IPS-20b (cell line): ENCODE data around the gene LCP2.
"Not testable (repeated sequence)": the region's sequence is repeated elsewhere in the genome, so short reads cannot be mapped to it uniquely, and the experiment has no call there.

ENCODE experiments used
- H3K27ac ChIP-seq: one replicate; pipeline ENCODE4 v1.5.1; 2013; ENCODE audit warnings: low read length
- H3K27me3 ChIP-seq: 2 replicates; pipeline ENCODE4 v1.6.1; 2013; ENCODE audit warnings: mild to moderate bottlenecking, low read length, inconsistent platforms; ENCODE audit not compliant: insufficient read depth
- H3K36me3 ChIP-seq: 2 replicates; pipeline ENCODE4 v1.6.1; 2013; ENCODE audit warnings: low read depth, mild to moderate bottlenecking, inconsistent platforms, low read length, moderate library complexity; ENCODE audit not compliant: insufficient read depth
- H3K4me1 ChIP-seq: 2 replicates; pipeline ENCODE4 v1.6.1; 2013; ENCODE audit warnings: mild to moderate bottlenecking, control low read depth, inconsistent platforms, low read length, moderate library complexity; ENCODE audit not compliant: insufficient read depth
- H3K4me3 ChIP-seq: 2 replicates; pipeline ENCODE4 v1.5.1; 2013; ENCODE audit warnings: mild to moderate bottlenecking, low read length, inconsistent platforms
- H3K9ac ChIP-seq: 2 replicates; pipeline ENCODE4 v1.6.1; 2013; ENCODE audit warnings: low read depth, mild to moderate bottlenecking, inconsistent platforms, low read length, moderate library complexity
- H3K9me3 ChIP-seq: 2 replicates; pipeline ENCODE4 v1.6.1; 2013; ENCODE audit warnings: mild to moderate bottlenecking, low read depth, low read length, inconsistent platforms; ENCODE audit not compliant: insufficient read depth

The LCP2 gene

DNA sequence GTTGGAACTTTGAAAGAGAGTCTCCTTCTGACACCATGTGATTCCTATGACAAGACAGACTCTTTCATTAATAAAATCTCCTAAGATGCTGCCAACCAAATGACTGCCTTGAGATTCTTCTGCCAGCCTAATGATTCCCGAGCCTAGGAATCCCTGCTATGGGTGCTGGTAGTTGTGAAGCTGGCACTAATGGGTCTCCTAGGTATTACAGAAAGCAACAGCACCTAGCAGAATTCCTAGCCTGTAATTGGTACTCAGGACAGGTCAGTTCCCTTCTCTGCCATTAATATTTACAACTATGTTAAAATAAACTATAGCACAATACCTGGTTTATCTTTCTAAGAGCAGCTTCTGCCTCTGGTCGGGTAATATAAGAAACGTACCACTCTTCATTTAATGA is 45.5 kb downstream of the LCP2 start:
- no peaks in the 10 kb centered on the region for H3K9me3 ChIP-seq
- H3K9ac ChIP-seq: peak overlapping the region; percentile 14; the same call in 1 of the 2 replicates
- H3K4me1 ChIP-seq: peaks cover 50% of the 10 kb centered on the region
- H3K27me3 ChIP-seq: no peaks in the 10 kb centered on the region
- H3K27ac ChIP-seq: peak overlapping the region; percentile 0
- H3K4me3 ChIP-seq: peak overlapping the region; percentile 9; the same call in 1 of the 2 replicates
- H3K36me3 ChIP-seq: no peaks in the 10 kb centered on the region

DNA sequence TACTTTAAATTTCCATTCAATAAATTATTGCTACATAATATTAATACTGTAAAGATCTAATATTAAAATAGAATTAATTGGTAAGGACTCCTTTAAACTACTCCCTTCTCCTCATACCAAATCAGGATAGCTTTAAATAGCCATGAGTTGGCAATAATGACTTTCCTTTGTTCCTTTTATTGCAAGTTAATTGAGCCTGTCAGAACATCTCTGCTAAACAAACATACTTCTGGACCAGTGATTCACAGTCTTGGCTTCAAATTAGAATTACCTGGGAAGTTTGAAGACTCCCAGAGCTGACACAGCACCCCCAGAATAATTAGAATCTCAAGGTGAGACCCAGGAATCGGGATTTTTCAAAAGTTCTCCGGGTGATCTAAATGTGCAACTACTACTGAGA is 46.1 kb downstream of the LCP2 start:
- Histone ChIP-seq H3K36me3 (no peaks in the 10 kb centered on the region), H3K9ac (peak overlapping the region; percentile 28; the same call in 1 of the 2 replicates), H3K4me1 (peaks cover 50% of the 10 kb centered on the region), H3K27ac (peak overlapping the region; percentile 0), H3K27me3 (no peaks in the 10 kb centered on the region), H3K9me3 (no peaks in the 10 kb centered on the region), H3K4me3 (no peak overlapping the region)

DNA sequence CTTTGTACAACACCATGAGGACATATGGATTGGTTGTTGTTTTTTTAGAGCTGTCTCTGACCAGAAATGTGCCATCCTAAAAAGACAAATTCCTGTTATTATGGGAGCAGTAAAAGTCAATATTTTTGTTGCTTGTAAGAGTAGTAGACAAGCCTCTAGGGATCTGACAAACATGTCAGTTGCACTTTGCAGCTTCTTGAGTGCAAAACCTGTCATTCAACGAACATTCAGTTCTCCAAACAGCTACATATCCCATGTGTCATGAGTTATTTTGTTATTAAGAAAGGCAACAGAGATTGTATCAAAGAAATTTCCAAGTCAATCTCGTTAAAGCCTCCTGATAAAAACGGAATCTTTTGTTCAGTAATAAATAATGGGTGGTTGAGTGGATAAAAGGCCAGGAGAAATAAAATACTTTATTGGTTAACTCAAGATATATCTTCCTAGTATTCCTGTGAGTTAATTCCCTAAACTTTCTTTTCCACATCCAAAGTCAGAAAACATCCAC is 46.7 kb downstream of the LCP2 start:
- H3K4me3 ChIP-seq: no peak overlapping the region
- H3K9ac ChIP-seq: no peak overlapping the region

DNA sequence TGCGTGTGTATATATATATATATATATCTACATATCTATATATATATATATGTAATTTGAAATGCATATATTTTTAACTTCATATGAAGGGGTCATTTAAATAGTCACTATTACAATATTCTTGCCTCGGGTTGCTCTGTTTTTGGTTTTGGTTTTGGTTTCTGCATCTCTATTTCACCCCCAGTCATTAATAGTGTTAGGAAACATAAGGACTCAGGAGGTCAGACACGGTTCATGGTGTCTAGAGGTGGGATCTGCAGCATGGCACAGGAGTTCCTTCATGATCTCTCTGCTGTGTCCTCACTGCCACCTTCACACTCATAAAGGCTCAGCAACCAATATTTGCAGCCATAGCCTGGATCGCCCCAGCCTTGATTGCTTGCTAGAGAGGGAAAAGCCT is 48.2 kb downstream of the LCP2 start:
- Histone ChIP-seq H3K27ac (no peak overlapping the region), H3K27me3 (no peaks in the 10 kb centered on the region), H3K9me3 (no peaks in the 10 kb centered on the region), H3K4me3 (no peak overlapping the region), H3K4me1 (peaks cover 43% of the 10 kb centered on the region), H3K9ac (no peak overlapping the region), H3K36me3 (no peaks in the 10 kb centered on the region)

More for the DNA sequence above, 46.7 kb downstream of the LCP2 start:
- Histone ChIP-seq H3K36me3 (no peaks in the 10 kb centered on the region), H3K27ac (no peak overlapping the region), H3K9me3 (no peaks in the 10 kb centered on the region), H3K27me3 (no peaks in the 10 kb centered on the region), H3K4me1 (peaks cover 50% of the 10 kb centered on the region)

DNA sequence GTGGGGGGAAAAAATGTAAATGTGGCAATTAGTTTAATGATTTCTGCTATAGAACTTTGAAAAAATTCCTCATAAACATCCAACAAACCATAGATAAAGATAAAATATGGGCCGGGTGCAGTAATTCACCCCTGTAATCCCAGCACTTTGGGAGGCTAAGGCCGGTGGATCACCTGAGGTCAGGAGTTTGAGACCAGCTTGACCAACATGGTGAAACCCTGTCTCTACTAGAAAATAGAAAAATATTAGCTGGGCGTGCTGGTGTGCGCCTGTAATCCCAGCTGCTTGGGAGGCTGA is 48.7 kb downstream of the LCP2 start:
- not testable (repeated sequence) for H3K36me3 ChIP-seq, H3K27ac ChIP-seq

DNA sequence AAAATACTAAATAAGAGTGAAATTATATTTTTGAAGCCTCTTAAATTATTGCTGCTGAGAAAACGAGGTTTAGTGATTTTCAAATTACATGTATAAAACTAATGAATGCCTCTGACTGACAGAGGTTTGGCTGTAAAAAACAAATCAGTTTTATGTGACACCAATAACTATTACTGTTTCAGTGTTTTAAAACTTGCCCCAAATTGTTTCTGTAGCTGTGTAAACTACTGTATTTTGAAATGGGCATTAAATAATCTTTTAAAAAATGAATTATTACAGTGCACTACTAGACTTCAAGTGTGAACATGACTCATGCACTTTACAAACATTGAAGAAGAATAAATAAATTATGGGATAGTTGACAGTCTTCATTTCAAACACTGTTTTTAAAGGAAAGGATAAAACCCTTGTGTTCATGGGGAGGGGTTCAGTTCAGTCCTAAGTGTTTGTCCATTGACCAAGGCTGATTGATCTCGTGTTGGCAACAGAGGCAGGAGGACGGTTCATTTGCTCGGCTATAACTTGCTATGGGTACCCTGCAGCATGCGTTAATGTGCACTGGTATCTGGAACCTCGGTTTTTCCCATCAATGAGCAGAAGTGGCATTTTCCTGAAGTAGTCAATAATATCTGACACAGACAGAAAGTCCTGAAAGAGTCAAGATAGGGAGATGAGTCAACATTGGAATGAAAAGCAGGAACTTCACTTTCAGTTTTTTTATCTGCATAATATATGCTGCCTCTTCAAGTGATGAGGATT is 49.2 kb downstream of the LCP2 start:
- H3K4me3 ChIP-seq: no peak overlapping the region
- no peaks in the 10 kb centered on the region for H3K36me3 ChIP-seq

More for the DNA sequence above, 48.7 kb downstream of the LCP2 start:
- H3K4me3 ChIP-seq, H3K27me3 ChIP-seq, H3K9ac ChIP-seq, H3K9me3 ChIP-seq: not testable (repeated sequence)
- peaks cover 38% of the 10 kb centered on the region for H3K4me1 ChIP-seq

DNA sequence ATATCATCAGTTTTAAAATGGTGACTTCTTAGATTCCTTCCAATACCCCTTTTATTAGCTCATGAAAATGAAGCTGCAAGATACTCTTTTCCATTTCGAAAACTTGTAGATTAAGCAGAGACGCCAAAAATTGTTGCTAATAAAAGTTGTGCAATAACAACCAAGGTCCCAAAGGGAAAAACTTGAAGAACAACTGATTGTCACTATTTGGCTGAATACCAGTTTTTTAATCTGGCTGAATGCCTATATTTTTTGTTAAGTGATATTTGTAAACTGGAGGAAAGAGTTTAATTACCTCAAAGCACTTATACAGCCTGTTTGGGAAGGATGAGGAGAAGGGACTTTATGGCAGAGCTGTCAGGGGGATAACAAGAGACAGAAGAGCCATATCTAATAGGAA is 50.2 kb downstream of the LCP2 start:
- Histone ChIP-seq H3K36me3 (no peaks in the 10 kb centered on the region), H3K9me3 (no peaks in the 10 kb centered on the region), H3K4me1 (peaks cover 23% of the 10 kb centered on the region), H3K27ac (no peak overlapping the region), H3K4me3 (no peak overlapping the region), H3K27me3 (no peaks in the 10 kb centered on the region), H3K9ac (no peak overlapping the region)

More for the DNA sequence above, 49.2 kb downstream of the LCP2 start:
- no peak overlapping the region for H3K27ac ChIP-seq
- H3K9ac ChIP-seq: no peak overlapping the region
- H3K27me3 ChIP-seq: no peaks in the 10 kb centered on the region
- H3K9me3 ChIP-seq: no peaks in the 10 kb centered on the region
- peaks cover 33% of the 10 kb centered on the region for H3K4me1 ChIP-seq

DNA sequence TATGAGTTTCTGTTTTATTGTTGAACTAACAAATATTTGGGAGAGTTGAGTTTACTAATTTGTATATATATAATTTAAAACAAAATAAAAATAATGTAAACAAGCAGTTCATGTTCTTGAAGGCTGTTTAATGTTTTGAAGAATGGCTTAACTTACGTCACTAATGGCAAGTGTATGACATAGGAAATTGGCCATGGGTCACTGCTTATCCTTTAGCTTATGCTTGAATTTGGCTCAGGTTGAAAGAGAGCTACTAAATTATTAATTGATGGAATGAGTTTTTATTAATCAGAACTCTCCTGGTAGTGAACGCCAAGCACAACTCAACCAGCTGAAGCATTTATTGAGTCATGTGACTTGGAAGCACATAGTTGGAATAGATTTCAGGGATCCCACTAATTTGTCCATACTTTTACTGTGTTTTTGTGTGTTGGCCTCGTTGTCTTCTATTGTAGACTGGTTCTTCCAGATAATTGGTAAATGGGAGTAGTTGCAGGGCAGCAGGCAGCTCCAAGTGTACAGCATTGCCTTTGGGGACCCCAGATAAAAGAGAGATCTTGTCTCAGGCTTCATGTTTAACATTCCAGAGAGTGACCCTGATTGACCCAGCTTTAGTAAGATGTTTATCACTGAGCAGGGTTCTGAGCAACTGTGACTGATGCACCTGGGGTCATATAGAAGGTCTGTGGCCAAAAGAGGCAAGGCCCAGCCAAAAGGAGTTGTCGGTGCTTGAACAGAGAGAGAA is 51.3 kb downstream of the LCP2 start:
- Histone ChIP-seq H3K27ac (no peak overlapping the region), H3K4me3 (no peak overlapping the region), H3K36me3 (no peaks in the 10 kb centered on the region), H3K9ac (no peak overlapping the region), H3K4me1 (peaks cover 13% of the 10 kb centered on the region), H3K27me3 (no peaks in the 10 kb centered on the region), H3K9me3 (no peaks in the 10 kb centered on the region)

DNA sequence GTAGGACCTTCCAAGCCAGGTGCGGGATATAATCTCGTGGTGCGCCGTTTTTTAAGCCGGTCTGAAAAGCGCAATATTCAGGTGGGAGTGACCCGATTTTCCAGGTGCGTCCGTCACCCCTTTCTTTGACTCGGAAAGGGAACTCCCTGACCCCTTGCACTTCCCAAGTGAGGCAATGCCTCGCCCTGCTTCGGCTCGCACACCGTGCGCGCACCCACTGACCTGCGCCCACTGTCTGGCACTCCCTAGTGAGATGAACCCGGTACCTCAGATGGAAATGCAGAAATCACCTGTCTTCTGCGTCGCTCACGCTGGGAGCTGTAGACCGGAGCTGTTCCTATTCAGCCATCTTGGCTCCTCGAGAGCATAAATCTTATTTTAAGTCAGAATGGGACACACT is 52.1 kb downstream of the LCP2 start:
- H3K4me3 ChIP-seq: peak overlapping the region; percentile 43; the same call in 1 of the 2 replicates
- H3K27me3 ChIP-seq, H3K4me1 ChIP-seq, H3K27ac ChIP-seq, H3K9ac ChIP-seq, H3K9me3 ChIP-seq, H3K36me3 ChIP-seq: not testable (repeated sequence)

DNA sequence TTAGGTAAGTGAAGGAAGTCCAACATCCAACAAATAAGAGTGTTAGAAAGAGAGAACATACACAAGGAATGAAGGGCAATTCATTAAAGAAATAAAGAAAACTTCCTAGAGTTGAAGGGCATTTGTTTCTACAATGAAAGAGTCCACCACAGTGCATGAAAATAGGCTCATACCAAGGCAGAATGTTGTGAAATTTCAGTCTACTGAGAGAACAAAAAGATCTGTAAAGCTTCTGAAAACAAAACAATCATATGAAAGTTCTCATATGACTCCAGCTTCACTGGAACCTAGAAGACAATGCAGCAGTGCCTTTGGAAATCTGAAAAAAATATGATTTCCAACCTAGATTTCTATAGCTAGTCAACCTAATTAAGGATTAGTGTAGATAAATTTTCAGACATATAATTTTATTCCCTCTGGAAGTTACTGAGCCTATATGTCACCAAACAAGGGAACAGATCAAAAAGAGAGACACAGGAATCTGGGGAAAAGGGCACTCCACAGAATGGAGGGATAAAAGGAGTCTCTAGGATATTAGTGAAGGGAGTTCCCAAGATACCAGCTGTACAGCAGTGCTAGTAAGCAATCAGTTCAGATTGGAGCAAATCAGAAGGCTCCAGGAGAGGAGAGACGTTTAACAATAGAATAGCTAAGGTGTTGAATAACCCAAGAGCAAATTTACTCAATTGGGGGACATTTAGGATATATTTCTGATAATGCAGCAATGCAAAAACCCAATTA is 59.0 kb downstream of the LCP2 start:
- Histone ChIP-seq H3K9me3 (no peaks in the 10 kb centered on the region), H3K9ac (no peak overlapping the region), H3K36me3 (no peaks in the 10 kb centered on the region), H3K4me1 (peaks cover 3% of the 10 kb centered on the region; the same call in 1 of the 2 replicates), H3K27me3 (no peaks in the 10 kb centered on the region), H3K4me3 (no peak overlapping the region), H3K27ac (no peak overlapping the region)

DNA sequence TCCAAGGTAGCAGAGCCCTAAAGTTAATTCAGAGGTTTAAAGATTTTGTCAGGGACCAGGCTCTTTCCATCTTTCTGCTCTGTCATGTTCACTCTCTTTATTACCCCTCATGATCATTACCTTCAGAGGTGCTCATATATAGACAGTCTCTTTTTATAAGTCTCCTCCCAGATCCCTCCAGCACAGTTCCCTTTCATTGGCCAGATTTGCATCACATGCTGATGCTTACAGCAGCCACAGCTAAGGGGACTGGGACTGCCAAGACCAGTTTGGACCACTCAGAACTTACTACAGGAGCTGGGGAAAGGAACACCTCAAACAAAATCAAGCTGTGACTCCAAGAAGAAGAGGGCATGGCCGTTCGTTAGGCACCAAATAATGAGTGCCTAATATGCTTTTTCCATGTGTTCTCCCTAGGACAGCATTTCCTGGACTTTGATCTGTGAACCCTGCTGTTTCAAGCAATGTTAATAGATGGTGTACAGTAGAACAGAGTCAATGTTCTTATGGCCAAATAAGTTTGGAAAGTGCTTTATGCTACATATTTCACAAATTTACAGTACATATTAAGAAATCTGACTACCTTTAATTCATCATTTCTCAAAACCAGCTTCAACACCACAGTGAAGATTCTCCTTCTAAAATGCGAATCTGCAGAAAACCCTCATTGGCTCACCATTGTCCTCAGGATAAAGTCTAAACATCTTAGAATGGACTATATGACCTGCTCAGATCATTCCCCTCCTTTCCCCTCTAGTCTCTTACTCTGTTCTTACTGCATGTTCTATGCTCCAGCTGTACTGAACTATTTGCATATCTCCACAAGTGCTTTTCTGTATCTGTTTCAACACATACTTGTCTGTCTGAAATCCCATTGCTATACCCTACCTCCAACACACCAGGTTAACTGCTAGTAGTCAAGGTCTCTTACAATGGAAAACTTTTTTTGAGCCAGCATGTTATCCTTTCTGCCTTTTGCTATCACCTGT is 61.4 kb downstream of the LCP2 start:
- Histone ChIP-seq H3K4me3 (no peak overlapping the region), H3K9me3 (no peaks in the 10 kb centered on the region), H3K36me3 (no peaks in the 10 kb centered on the region), H3K9ac (no peak overlapping the region), H3K4me1 (peaks cover 3% of the 10 kb centered on the region; the same call in 1 of the 2 replicates), H3K27me3 (no peaks in the 10 kb centered on the region), H3K27ac (no peak overlapping the region)
